Right forelimb (tissue), 1 donor: ENCODE measurements around the gene AUTS2.

Source experiments
- DNase-seq: peaks from one replicate; pipeline ENCODE4 v3.0.0-alpha.2; 2018

AUTS2 gene

GRCh38 chr7:69953136-69954067 is 355.1 kb downstream of the AUTS2 start:
- DNase-seq = no peak

- DNase-seq = no peak
These were observed 358.3 kb downstream of the AUTS2 start for GRCh38 chr7:69956541-69956940.

- no peak for DNase-seq
These were observed 359.4 kb downstream of the AUTS2 start for GRCh38 chr7:69957661-69958060.

- DNase-seq = no peak
These were observed 361.7 kb downstream of the AUTS2 start for GRCh38 chr7:69959789-69960499.

- no peak for DNase-seq
These were observed 363.2 kb downstream of the AUTS2 start for GRCh38 chr7:69961436-69961835.

GRCh38 chr7:69962186-69963065 is 364.2 kb downstream of the AUTS2 start:
- DNase-seq = peak; percentile 49

GRCh38 chr7:69963393-69963792 is 365.1 kb downstream of the AUTS2 start:
- no peak for DNase-seq

GRCh38 chr7:69966766-69967591 is 368.7 kb downstream of the AUTS2 start:
- no peak for DNase-seq

GRCh38 chr7:69967689-69968450 is 369.6 kb downstream of the AUTS2 start:
- DNase-seq = no peak

GRCh38 chr7:69968969-69969556 is 370.8 kb downstream of the AUTS2 start:
- DNase-seq = no peak

GRCh38 chr7:69981646-69982045 is 383.4 kb downstream of the AUTS2 start:
- no peak for DNase-seq

- no peak for DNase-seq
These were observed 383.9 kb downstream of the AUTS2 start for GRCh38 chr7:69982197-69982596.

GRCh38 chr7:69989551-69989950 is 391.3 kb downstream of the AUTS2 start:
- no peak for DNase-seq

GRCh38 chr7:69992938-69993337 is 394.7 kb downstream of the AUTS2 start:
- no peak for DNase-seq

GRCh38 chr7:69994218-69994617 is 395.9 kb downstream of the AUTS2 start:
- DNase-seq = no peak

- no peak for DNase-seq
These were observed 396.7 kb downstream of the AUTS2 start for GRCh38 chr7:69994886-69995542.

- no peak for DNase-seq
These were observed 397.8 kb downstream of the AUTS2 start for GRCh38 chr7:69996121-69996520.

GRCh38 chr7:70000737-70001348 is 402.6 kb downstream of the AUTS2 start:
- DNase-seq = no peak

- no peak for DNase-seq
These were observed 407.2 kb downstream of the AUTS2 start for GRCh38 chr7:70005480-70005879.

GRCh38 chr7:70005891-70006260 is 407.6 kb downstream of the AUTS2 start:
- no peak for DNase-seq
